ENCODE data around the gene GATB.

- TF ChIP-seq CTCF (conservative IDR thresholded peaks at IDR 0.05 in 1 of 2, IDR thresholded peaks at IDR 0.05 in 1 of 2; ENCODE audit: extremely low read depth in 1 of 2, insufficient read depth in 1 of 2, low read depth in 1 of 2, low read length in 2 of 2), result no peak
- no peak for TF ChIP-seq EZH2 (IDR thresholded peaks at IDR 0.05; ENCODE audit: borderline replicate concordance, low read length)
Observed at GRCh38 chr4:151670843-151671242, 90.0 kb downstream of the GATB start.
